HL-60 (cell line): Measurements from ENCODE around the gene GLYATL3.
A peak's percentile ranks its signal among the peaks of the same experiment; 100 is the strongest.

Experiments
- DNase-seq, 2 experiments: peaks; one replicate each; pipeline ENCODE4 v3.0.0-alpha.2; 2010 to 2020; ENCODE audit warnings: low read depth in 1 of 2, low spot score in 1 of 2
- H3K27ac ChIP-seq: fragments of 250-450 bp; sonication (Bioruptor Pico); replicated peaks from 2 replicates; pipeline ENCODE4 v1.5.1; 2020; ENCODE audit warnings: mild to moderate bottlenecking, moderate library complexity
- H3K27me3 ChIP-seq: fragments of 250-450 bp; sonication (Bioruptor Pico); 2 replicates; pipeline ENCODE4 v1.5.1; 2021; ENCODE audit warnings: mild to moderate bottlenecking, moderate library complexity; ENCODE audit not compliant: insufficient read depth, poor library complexity, severe bottlenecking
- H3K4me3 ChIP-seq: replicated peaks from 2 replicates; pipeline ENCODE4 v1.5.1; 2011; ENCODE audit warnings: mild to moderate bottlenecking, control low read depth, low read length; ENCODE audit not compliant: insufficient read depth
- CTCF ChIP-seq: IDR thresholded peaks from one replicate; pipeline ENCODE4 v1.5.1; 2011; ENCODE audit warnings: low read length, control low read depth, inconsistent platforms; ENCODE audit not compliant: insufficient read depth
- GABPA ChIP-seq: IDR thresholded peaks from 2 replicates; pipeline ENCODE4 v1.6.1; 2012; ENCODE audit warnings: low read depth
- POLR2AphosphoS5 ChIP-seq: IDR thresholded peaks from 2 replicates; pipeline ENCODE4 v1.6.1; 2012; ENCODE audit warnings: low read depth
- REST ChIP-seq: IDR thresholded peaks from 2 replicates; pipeline ENCODE4 v1.6.1; 2012; ENCODE audit warnings: low read depth; ENCODE audit not compliant: insufficient replicate concordance
- SPI1 ChIP-seq: IDR thresholded peaks from 2 replicates; pipeline ENCODE4 v1.6.1; 2012; ENCODE audit warnings: low read depth, mild to moderate bottlenecking, borderline replicate concordance

Gene GLYATL3

GRCh38 chr6:49531774-49532569, 32.2 kb downstream of the GLYATL3 start:
- DNase-seq: peak in 1 of 2 experiments; percentile 18
- Histone ChIP-seq H3K27ac (no peak overlapping the region), H3K4me3 (no peak overlapping the region), H3K27me3 (no peaks in the 10 kb centered on the region)
- TF ChIP-seq REST (no peak), CTCF (peak; percentile 56)

- H3K27me3 ChIP-seq: no peaks in the 10 kb centered on the region
- H3K27ac ChIP-seq: no peak overlapping the region
- no peak for DNase-seq
- no peak for TF ChIP-seq POLR2AphosphoS5
- no peak for TF ChIP-seq GABPA
- no peak for TF ChIP-seq REST
- no peak for TF ChIP-seq SPI1
- no peak for TF ChIP-seq CTCF
- no peak overlapping the region for H3K4me3 ChIP-seq
These were observed 36.1 kb downstream of the GLYATL3 start for GRCh38 chr6:49535795-49536194.

GRCh38 chr6:49539102-49539501, 39.4 kb downstream of the GLYATL3 start:
- Histone ChIP-seq H3K27ac (no peak overlapping the region), H3K27me3 (no peaks in the 10 kb centered on the region), H3K4me3 (no peak overlapping the region)
- no peak for DNase-seq
- no peak for TF ChIP-seq POLR2AphosphoS5
- TF ChIP-seq GABPA: no peak
- TF ChIP-seq SPI1: no peak
- TF ChIP-seq REST: no peak
- TF ChIP-seq CTCF: no peak
